ENCODE data around the gene UBE3C. TPM values are rescaled to one million over a fixed set of nuclear protein-coding genes. Genes with fewer than 3 reads are reported as not detected.

The UBE3C gene
- total and polyA plus RNA-seq, 10 donors, result 9.7 to 81.6 (median 59.1) TPM

DNA sequence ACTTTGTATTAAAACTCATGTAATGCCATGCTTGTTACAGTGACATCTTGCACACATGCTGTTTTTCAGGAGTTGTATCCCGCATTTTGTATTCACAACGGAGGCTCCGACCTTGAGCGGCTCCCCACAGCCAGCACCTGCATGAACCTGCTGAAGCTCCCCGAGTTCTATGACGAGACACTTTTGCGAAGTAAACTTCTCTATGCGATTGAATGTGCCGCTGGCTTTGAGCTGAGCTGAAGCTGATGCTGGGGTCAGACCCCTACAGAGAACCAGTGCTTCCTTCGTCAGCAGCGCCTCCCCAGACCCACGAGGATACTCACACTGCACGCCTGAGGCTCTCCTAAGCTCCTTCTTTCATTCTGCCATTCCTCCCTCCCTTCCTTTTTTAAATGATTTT lies 128.8 kb downstream of the UBE3C start:
- Histone ChIP-seq H3K27me3 (replicated peaks in 1 of 7) (no peaks in the 10 kb centered on the region), H3K4me1 (no peaks in the 10 kb centered on the region), H3K27ac (no peak overlapping the region), H3K36me3 (peaks cover 5 to 94% (median 62%) of the 10 kb centered on the region in 6 donors), H3K9me3 (no peaks in the 10 kb centered on the region), H3K4me3 (no peak overlapping the region)
- DNase-seq, result no peak
- intact Hi-C loops (cut with DNase I; ENCODE audit: low total_unique reads), result no loop called here
- WGBS, 5 donors, result 95 to 98% (median 96%) methylated on average over 13 of the region's 13 CpGs
- no peak for TF ChIP-seq POLR2AphosphoS5 (IDR thresholded peaks at IDR 0.05)
- TF ChIP-seq, protein P1, sequence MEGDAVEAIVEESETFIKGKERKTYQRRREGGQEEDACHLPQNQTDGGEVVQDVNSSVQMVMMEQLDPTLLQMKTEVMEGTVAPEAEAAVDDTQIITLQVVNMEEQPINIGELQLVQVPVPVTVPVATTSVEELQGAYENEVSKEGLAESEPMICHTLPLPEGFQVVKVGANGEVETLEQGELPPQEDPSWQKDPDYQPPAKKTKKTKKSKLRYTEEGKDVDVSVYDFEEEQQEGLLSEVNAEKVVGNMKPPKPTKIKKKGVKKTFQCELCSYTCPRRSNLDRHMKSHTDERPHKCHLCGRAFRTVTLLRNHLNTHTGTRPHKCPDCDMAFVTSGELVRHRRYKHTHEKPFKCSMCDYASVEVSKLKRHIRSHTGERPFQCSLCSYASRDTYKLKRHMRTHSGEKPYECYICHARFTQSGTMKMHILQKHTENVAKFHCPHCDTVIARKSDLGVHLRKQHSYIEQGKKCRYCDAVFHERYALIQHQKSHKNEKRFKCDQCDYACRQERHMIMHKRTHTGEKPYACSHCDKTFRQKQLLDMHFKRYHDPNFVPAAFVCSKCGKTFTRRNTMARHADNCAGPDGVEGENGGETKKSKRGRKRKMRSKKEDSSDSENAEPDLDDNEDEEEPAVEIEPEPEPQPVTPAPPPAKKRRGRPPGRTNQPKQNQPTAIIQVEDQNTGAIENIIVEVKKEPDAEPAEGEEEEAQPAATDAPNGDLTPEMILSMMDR (IDR thresholded peaks at IDR 0.05 in 8 of 11, conservative IDR thresholded peaks at IDR 0.05 in 3 of 11), result no peak
- TF ChIP-seq POLR2A (IDR thresholded peaks at IDR 0.05), result no peak

GRCh38 chr7:157267956-157268355 lies 129.2 kb downstream of the UBE3C start:
- no peak for DNase-seq
- TF ChIP-seq, protein P1 (IDR thresholded peaks at IDR 0.05 in 8 of 11, conservative IDR thresholded peaks at IDR 0.05 in 3 of 11), result no peak
- no peak for TF ChIP-seq POLR2A (IDR thresholded peaks at IDR 0.05)
- no peak for TF ChIP-seq POLR2AphosphoS5 (IDR thresholded peaks at IDR 0.05)
- Histone ChIP-seq H3K4me1 (peaks cover 0 to 4% (median 0%) of the 10 kb centered on the region in 6 donors), H3K27ac (no peak overlapping the region), H3K36me3 (peaks cover 5 to 90% (median 58%) of the 10 kb centered on the region in 6 donors), H3K27me3 (replicated peaks in 1 of 7) (no peaks in the 10 kb centered on the region), H3K4me3 (no peak overlapping the region), H3K9me3 (no peaks in the 10 kb centered on the region)
- intact Hi-C loops (cut with DNase I; ENCODE audit: low total_unique reads), result no loop called here
- WGBS, 5 donors, result 94 to 98% (median 94%) methylated on average over 5 of the region's 5 CpGs

- intact Hi-C loops (cut with DNase I; ENCODE audit: low total_unique reads), result no loop called here
- H3K36me3 ChIP-seq, result peaks cover 5 to 84% (median 52%) of the 10 kb centered on the region in 6 donors
- no peak for DNase-seq
- 84 to 95% (median 87%) methylated on average over 13 of the region's 13 CpGs for WGBS, 5 donors
- H3K4me3 ChIP-seq, result no peak overlapping the region
- H3K9me3 ChIP-seq, result no peaks in the 10 kb centered on the region
- H3K4me1 ChIP-seq, result peaks cover 2 to 10% (median 4%) of the 10 kb centered on the region in 6 donors
- H3K27ac ChIP-seq, result no peak overlapping the region
- TF ChIP-seq POLR2A (IDR thresholded peaks at IDR 0.05) (no peak), POLR2AphosphoS5 (IDR thresholded peaks at IDR 0.05) (peak in 1 of 3 donors; percentile 37)
- TF ChIP-seq, protein P1 (IDR thresholded peaks at IDR 0.05 in 8 of 11, conservative IDR thresholded peaks at IDR 0.05 in 3 of 11), result no peak
- no peaks in the 10 kb centered on the region for H3K27me3 ChIP-seq (replicated peaks in 1 of 7)
Measured at GRCh38 chr7:157268540-157268939, 129.8 kb downstream of the UBE3C start.

DNA sequence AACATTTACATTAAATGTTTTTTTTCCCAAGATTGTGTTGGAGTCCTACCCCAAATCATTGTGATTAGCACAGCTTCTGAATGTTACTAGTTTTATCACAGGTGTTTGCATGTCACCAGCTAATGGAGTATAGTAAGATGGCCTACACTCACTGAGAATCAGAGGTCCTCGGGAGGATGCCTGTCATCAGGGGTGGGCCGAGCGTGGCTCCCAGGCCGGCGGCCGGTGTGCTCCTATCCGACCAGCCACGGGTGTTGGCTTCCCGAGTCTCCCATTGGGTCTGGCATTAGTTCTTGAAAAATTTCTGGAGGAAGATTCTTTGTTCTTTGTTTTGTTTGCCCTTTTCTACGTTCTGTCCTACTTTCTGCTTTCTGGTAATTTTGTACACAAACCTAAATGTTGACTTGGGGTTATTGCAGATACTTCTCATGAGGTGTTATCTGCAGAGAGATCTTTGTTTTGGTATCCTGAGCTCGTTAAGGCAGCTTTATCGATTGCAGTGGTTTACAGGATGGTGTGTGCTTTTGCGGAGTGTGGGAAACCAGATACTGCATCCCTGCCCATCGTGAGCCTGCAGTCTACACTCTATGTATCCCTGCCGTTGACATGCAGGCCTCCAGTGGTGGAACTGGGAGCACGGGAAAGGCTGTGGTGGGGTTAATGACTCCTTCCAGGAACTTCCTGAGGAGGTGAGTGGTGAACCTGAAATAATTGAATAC lies 130.8 kb downstream of the UBE3C start:
- H3K9me3 ChIP-seq, result no peaks in the 10 kb centered on the region
- no peaks in the 10 kb centered on the region for H3K27me3 ChIP-seq (replicated peaks in 1 of 7)
- no peak overlapping the region for H3K4me3 ChIP-seq
- H3K27ac ChIP-seq, result no peak overlapping the region
- 84 to 94% (median 89%) methylated on average over 16 of the region's 16 CpGs for WGBS, 5 donors
- TF ChIP-seq, protein P1 (IDR thresholded peaks at IDR 0.05 in 8 of 11, conservative IDR thresholded peaks at IDR 0.05 in 3 of 11), result no peak
- TF ChIP-seq POLR2A (IDR thresholded peaks at IDR 0.05) (no peak), POLR2AphosphoS5 (IDR thresholded peaks at IDR 0.05) (no peak)
- H3K4me1 ChIP-seq, result peaks cover 7 to 19% (median 10%) of the 10 kb centered on the region in 6 donors
- intact Hi-C loops (cut with DNase I; ENCODE audit: low total_unique reads), result loop anchor here (10.0 kb wide), 1 partner anchor 295 kb away; no protein-coding TSS in a partner anchor
- peaks cover 5 to 75% (median 47%) of the 10 kb centered on the region in 6 donors for H3K36me3 ChIP-seq
- no peak for DNase-seq

Measured in spleen (tissue), 11 donors.